Kidney capillary endothelial cell (primary cell): ENCODE results near the gene CAPN10.
"Not testable (repeated sequence)": the region's sequence is repeated elsewhere in the genome, so short reads cannot be mapped to it uniquely, and the experiment has no call there.

Experiments used
- DNase-seq: peaks from one replicate; pipeline ENCODE4 v3.0.0-alpha.2; 2018; ENCODE audit warnings: low spot score

CAPN10 gene, protein sequence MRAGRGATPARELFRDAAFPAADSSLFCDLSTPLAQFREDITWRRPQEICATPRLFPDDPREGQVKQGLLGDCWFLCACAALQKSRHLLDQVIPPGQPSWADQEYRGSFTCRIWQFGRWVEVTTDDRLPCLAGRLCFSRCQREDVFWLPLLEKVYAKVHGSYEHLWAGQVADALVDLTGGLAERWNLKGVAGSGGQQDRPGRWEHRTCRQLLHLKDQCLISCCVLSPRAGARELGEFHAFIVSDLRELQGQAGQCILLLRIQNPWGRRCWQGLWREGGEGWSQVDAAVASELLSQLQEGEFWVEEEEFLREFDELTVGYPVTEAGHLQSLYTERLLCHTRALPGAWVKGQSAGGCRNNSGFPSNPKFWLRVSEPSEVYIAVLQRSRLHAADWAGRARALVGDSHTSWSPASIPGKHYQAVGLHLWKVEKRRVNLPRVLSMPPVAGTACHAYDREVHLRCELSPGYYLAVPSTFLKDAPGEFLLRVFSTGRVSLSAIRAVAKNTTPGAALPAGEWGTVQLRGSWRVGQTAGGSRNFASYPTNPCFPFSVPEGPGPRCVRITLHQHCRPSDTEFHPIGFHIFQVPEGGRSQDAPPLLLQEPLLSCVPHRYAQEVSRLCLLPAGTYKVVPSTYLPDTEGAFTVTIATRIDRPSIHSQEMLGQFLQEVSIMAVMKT

DNA sequence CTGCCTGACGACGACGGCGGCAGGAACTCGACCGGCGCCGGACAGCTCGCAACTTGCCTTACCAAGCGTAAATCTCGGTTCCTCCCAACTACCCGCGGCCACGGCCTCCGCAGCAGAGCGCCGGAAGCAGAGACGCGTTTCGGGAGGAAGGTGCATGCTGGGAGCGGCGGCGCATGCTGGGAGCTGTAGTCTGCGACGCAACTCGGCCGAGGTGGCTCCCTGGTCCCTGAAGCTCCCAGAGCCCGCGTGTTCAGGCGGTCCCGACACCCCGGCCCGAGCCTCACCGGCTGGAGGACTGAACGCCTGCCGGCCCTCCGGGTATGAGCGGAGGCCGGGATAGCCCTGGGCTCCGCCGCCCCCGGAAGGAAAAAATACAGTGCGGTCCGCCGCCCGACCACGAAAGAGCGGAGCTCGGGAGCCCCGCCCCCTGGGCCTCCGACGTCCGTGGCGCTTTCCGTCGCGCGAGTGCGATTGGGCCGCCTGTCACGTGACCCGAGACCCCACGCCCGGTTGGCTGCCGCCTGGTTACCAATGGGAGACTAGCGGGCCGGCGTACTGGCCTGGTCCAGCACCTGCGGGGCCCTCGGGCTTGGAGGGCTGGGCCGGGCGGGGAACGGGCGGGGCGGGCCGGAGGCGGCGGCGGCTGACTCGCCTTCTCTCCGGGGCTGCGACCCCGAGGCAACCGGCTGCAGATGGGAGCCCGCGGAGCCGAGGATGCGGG, at the start of gene CAPN10:
TSS of gene CAPN10 (plus strand) at position 537 of the 721 bp plus-strand sequence. CDS start at position 715, 178 bp downstream.
- DNase-seq = peak; percentile 89

DNA sequence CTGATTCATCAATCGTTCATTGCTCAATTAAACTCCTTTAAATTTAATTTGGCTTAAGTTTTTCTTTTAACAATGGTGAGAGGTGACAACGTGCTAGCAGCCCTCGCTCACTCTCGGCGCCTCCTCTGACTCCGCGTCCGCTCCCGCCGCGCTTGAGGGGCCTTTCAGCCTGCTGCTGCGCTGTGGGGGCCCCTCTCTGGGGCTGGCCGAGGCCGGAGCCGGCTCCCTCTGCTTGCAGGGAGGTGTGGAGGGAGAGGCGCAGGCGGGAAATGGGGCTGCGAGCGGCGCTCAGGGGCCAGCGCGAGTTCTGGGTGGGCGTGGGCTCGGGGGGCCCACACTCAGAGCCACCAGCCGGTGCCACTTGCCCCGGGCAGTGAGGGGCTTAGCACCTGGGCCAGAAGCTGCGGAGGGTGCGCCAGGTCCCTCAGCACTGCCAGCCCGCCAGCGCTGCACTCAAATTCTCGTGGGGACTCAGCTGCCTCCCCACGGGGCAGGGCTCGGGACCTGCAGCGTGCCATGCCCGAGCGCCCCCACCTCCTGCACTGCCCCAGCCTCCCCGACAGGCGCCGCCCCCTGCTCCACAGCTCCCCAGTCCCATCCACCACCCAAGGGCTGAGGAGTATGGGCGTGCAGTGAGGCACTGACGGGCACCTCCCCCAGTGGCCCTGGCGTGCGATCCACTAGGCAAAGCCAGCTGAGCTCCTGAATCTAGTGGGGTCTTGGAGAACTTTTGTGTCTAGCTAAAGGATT, 48.3 kb upstream of the CAPN10 start:
- no peak for DNase-seq

DNA sequence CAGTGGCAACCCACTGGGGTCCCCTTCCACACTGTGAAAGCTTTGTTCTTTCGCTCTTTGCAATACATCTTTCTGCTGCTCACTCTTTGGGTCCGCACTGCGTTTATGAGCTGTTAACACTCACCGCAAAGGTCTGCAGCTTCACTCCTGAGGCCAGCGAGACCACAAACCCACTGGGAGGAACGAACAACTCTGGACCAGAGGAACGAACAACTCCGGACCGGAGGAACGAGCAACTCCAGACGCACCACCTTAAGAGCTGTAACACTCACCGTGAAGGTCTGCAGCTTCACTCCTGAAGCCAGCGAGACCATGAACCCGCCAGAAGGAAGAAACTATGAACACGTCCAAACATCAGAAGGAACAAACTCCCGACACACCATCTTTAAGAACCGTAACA, 47.4 kb upstream of the CAPN10 start:
- not testable (repeated sequence) for DNase-seq

DNA sequence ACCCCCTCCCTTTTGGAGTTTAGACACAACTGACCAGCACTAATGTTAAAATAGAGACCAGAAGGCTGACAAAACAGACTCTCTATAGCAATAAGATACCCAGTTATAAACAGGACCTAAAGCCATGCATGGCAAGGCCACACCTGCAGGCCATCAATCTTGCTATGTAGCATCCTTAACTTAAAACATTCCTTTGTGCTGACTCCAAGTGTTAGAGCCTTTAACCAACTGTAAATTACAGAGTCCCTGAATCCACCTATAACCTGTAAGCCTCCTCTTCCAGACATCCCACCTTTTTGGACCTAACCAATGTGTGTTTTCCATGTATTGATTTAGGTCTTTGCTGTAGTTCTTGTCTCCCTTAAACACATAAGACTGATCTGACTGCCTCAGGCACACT, 46.6 kb upstream of the CAPN10 start:
- no peak for DNase-seq

DNA sequence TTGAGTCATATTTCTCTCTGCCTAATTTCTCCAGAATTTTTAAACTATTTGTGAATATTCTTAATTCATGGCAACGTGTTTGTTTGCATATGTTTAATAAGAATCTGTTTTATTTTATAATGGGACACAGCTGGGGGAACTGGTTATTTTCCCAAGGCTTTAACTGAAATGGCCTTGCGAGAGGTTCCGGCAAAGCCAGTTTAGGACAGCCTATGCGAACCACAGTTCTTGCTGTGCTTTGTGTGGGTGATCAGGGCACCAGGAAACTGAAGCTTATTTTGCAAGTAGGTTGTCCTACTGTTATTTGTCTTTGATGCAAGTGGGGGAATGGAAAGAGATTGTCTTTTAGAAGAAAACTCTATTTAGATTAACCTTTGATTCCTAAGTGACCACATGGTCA, 35.2 kb upstream of the CAPN10 start:
- DNase-seq = no peak

DNA sequence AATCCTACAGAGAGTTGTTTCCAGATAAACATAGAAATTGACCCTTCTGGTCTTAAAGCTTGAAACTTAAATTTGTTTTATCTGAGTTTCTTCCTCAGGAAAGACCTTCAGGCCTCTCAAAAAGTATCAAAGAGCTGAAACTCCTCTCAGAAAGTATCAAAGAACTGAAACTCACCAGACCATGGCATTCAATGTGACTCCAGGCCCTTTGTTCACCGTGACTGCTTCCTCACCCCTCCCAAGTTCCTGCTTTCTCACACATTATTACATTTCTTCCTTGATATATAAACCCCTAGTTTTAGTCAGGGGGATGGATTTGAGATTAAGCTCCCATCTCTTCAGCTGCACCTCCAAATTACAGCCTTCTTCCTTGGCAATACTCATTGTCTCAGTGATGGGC, 34.7 kb upstream of the CAPN10 start:
- DNase-seq = no peak

DNA sequence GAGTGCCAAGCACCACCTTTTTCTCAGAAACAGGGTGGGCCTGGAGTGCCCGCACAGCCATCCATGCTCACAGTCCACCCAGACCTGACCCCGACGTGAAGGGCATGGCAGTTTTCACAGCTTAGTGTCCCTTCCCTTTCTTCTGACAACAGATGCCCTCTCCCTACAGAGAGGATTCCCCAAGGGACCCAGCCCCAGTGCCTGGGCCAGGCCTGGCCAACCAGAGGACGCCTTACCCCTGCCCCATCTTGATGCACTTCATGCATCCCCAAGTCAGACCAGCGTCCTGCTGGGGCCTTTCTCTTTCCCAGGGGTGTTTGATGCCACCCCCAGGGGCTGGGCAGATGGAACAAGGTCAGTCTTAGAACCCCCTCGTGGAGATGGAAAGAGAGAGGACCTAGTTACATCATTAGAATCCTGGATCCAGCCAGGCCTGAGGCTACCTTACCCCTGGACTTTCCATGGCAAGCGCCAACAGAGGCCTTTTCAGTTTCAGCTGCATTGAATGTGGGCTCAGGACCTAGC, 32.5 kb upstream of the CAPN10 start:
- no peak for DNase-seq

DNA sequence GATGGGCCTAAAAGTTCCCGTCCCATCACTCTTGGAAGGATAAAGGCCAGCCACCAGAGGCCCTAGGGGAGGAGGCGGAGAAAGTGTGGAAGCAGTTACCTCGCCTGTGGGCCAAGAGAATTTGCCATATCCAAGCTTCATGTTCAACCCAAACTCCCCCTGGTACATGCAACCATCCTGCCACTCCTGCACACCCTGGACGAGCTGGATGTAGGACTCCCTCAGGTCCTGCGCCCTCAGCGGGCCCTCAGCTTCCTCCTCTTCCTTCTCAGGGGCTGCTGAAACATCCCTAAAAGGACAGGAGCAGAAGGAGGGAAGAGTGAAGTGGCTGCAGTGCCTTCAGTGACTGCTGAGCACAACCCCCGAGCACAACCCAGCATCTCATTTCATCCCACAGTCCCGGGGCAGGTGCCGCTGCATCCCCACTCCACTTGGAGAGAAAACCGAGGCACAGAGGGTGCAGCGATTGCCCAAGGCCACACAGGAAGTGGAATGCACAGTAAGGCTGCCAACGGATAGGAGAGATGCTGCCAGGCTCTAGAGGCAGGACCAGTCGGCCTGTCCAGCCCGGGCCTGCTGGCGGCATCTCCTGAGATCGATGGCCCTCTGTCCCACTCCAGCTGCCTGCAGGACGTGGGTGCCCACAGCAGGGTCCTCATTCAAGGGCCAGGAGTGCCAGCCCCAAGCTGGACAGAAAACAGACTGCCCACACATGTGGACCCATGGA, 31.6 kb upstream of the CAPN10 start:
- DNase-seq = no peak

DNA sequence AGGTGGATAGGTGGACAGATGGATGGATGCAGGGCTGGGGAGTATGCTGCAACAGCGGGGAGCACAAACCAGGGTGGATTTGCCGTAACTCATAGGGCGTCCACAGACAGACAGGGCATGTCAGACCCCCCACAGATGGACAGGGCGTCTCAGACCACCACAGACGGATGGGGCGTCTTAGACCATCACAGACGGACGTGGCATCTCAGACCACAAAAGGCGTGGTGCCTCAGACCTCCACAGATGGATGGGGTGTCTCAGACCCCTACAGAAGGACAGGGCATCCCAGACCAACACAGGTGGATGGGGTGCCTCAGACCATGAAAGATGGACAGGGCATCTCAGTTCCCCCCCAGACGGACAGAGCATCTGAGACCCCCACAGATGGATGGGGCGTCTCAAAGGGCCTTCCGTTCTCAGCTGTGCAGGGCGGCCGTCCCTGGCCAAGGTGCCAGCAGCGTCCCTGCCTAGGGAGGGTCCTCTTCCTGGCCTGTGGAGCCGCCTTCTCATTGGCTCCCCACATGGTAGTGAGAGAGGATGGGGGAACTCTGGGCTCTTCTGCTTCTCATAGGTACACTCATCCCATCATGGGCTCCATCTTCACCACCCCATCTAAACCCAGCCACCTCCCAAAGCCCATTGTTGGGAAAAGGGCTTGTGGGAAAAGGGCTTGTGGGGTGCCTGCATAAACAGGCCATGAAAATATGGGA, 30.8 kb upstream of the CAPN10 start:
- DNase-seq = no peak

DNA sequence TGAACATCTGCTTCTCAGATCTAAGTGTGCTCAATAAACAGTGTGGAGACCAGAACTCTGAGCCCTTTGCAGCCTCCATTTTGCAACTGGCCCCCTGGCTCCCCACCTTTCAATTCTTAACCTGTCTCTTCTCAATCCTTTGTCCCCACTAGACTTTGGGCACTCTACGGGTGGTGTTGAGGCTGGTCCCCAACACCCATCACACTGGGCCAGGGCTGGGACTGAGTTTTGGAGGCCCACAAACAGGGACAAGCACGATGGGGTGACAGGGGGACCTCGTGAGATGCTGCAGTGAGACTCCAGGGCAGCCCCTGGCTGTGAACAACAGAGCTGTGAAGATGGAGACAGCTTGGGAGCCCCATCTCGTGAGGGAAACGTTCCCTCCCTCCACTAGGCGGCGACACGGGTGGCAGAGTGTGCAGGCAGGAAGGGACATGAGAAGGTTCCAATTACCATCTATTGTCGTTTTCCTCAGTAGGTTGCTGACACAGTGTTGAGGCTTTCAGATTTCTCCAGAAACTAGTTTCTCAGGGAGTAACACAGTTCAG, 29.9 kb upstream of the CAPN10 start:
- no peak for DNase-seq

DNA sequence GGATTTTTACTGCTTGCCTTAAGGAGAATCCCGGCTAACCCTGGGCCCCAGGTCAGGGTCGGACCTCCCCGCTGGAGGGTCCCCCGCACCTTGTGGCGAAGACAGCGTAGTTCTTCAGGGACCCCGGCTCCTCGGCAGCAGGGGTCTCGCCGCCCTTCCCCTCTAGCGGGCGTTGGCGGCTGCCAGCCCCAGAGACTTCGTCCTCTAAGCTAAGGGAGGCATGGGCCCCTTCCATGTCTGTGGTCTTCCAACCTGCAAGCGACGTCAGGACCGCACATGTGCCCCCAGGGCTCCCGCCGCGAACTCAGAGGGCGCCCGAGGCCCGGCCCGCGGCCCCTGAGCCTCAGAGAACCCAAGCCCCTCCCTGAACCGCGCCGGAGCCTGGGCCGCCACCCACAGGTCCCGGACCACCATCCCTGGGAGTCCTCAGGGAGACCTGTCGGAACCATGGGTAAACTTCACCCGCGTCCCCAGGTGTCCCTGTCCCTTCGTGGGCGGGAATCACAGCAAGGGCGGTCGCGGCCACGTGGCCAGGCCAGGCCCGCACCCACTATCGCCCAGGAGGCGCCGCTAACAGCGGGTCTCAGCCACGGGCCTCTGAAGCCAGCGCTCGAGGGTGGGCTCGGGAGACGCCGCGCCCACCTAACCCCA, 29.3 kb upstream of the CAPN10 start:
- no peak for DNase-seq

DNA sequence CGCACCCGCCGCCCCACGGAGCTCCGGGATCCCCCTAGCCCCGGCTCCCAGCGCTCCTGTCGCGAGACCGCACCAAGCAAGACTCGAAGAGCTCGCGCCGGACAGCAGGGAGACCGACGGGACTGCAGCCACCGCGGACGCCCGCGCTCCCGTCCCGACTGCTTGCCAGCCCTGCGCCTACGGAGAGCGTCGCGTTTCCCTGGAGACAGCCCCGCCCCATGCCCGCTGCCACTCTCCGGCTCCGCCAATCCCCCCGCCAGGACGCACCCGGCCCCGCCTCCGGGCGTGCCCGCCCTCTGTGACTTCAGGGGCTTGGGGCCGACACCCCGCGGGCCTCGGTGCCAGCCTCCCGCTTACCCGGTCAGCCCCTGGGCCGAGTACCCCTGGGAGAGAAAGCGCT, 28.7 kb upstream of the CAPN10 start, which contains the start of gene ANKMY1:
TSS of gene ANKMY1 (minus strand) at position 181 of the 400 bp plus-strand sequence. CDS start 653 bp downstream, outside the sequence.
- DNase-seq = peak; percentile 57

DNA sequence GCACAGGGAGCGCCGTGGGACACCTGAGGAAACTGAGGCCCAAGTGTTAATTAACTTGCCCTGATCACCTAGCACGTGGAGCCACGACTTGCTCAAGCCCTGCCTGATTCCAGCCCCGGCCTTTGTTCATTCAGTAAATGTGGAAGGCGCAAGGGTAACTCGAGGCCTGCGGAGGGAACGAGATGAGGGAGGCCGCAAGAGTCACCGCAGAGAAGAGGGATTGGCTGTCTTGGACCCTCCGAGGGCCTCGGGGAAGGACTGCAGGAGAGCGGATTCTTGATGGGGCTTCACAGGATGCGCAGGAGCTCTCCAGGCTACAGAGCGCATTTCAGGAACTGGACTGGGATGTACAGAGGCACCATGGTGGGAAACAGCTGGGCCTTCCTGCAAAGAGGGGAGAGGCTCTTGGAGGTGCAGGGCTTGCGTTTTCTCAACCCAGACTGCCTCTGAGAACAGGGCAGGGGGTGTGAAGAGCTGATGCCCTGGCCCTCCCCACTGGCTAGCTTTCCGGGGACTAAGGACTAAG, 28.2 kb upstream of the CAPN10 start:
- no peak for DNase-seq

DNA sequence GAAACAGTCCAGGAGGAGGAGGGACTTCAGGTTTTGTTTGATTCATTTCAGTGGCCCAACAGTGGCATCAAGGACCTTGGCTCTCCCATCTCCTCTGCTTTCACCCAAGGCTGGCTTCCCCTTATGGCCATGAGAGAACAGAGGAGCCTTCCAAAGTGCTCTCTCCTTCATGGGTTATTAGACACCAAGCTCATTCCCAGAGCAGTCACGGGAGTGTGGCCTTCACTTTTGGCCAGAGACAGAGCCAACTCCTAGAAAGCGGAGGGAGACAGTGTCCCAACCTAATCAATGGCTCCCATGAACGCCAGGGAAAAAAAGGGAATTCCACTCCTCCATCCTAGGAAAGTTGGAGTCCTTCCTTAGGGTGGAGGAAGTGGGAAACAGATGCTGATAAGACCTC, 27.2 kb upstream of the CAPN10 start:
- DNase-seq = no peak

DNA sequence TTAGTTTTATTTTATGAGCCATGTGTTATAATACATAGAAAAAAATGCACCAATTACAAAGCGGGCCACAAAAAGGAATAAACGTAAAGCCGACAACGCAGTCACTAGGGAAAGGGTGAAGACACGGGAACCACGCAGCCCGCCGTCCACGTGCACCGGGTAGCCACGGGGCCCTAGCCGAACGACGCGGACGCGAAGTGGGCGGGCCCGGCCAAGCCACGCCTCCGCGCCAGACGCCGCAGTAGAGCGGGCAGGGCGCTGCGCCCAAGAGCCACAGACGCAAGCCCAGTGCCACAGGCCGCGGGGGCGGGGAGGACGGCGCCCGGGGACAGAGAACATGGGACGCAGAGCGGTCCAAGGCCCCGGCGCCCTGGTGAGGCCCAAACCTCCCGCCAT, 26.5 kb upstream of the CAPN10 start, which contains the start of gene DUSP28:
TSS of gene DUSP28 (plus strand) at position 274 of the 396 bp plus-strand sequence. CDS start 328 bp downstream, outside the sequence.
- DNase-seq = peak; percentile 72

DNA sequence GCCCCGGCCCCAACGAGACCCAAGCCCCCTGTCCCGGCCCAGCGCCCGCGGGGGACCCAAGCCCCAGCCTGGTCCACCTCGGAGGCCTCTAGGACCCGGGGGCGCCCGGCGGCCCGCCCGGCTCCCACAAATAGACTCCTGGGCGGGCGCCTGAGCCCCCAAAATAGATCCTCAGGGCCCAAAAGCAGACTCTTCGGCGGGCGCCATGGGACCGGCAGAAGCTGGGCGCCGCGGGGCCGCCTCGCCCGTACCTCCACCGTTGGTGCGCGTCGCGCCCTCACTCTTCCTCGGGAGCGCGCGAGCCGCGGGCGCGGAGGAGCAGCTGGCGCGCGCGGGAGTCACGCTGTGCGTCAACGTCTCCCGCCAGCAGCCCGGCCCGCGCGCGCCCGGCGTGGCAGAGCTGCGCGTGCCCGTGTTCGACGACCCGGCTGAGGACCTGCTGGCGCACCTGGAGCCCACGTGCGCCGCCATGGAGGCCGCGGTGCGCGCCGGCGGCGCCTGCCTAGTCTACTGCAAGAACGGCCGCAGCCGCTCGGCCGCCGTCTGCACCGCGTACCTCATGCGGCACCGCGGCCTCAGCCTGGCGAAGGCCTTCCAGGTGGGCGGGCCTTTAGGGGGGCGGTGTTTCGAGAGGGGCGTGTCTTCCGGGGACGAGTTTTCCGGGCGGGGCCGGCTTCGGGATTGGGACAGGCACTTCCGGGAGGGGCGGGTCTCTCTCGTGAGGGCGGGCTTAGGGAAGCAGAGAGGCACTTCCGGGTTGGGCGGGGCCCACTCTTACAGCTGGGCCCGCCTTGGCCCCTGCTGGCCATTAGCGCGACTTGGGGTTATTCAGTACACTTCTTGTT, 25.8 kb upstream of the CAPN10 start:
- DNase-seq = peak; percentile 98

DNA sequence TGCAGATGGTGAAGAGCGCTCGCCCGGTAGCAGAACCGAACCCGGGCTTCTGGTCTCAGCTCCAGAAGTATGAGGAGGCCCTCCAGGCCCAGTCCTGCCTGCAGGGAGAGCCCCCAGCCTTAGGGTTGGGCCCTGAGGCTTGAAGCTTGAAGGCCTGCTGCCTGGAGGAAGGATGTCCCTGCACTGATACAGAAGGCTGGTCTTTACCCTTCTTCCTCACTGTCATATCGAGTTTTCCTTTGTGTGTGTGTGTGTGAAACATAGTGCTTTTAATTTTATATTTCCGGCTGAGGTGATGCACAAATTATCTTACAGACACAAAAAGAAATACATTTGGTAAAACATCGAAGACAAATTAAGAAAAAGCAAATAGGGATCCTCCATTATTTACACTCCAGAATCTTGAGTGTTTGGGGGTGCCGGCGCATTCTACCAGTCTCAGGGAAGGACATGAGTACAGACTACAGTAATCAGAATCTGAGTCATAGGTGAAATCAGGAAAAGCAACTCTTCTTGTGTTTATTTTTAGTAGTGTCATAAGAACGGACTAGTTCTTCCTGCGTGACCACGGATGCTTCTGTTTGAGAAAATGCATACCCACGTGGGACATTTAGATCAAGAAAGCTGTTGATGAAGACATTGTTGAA, 25.1 kb upstream of the CAPN10 start:
- DNase-seq = peak; percentile 76

DNA sequence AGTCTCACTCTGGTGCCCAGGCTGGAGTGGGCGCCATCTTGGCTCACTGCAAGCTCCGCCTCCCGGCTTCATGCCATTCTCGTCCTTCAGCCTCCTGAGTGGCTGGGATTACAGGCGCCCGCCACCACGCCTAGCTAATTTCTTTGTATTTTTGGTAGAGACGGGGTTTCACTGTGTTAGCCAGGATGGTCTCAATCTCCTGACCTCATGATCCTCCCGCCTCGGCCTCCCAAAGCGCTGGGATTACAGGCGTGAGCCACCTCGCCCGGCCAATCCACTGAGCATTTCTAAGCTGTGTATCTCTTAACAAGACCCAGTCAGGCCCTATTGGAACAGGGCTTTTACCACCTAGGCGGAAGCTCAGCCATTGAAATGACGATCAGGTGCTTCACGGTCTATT, 23.3 kb upstream of the CAPN10 start:
- not testable (repeated sequence) for DNase-seq
